Memory B cell (primary cell): Measurements from ENCODE around the gene KCNG4.

Source experiments
- ATAC-seq: fragments of 150-1000 bp; cut with Tn5 transposase; 2 replicates; pipeline ENCODE4 v1.10.0; 2021; ENCODE audit warnings: low read depth, mild to moderate bottlenecking, moderate library complexity
- DNase-seq, 2 donors: peaks; one replicate each; pipeline ENCODE4 v3.0.0; 2022; ENCODE audit warnings: low spot score in 2 of 2
- H3K27ac Mint-ChIP-seq: one replicate; pipeline ENCODE4 v1.8.0; 2022; ENCODE audit warnings: mild to moderate bottlenecking, moderate library complexity, mixed read lengths
- H3K27me3 Mint-ChIP-seq: one replicate; pipeline ENCODE4 v1.8.0; 2022; ENCODE audit warnings: mixed read lengths
- H3K36me3 Mint-ChIP-seq: one replicate; pipeline ENCODE4 v1.8.0; 2022; ENCODE audit warnings: mild to moderate bottlenecking, mixed read lengths
- H3K4me1 Mint-ChIP-seq: one replicate; pipeline ENCODE4 v1.8.0; 2022; ENCODE audit warnings: mixed read lengths
- H3K4me3 Mint-ChIP-seq: one replicate; pipeline ENCODE4 v1.8.0; 2022; ENCODE audit warnings: mild to moderate bottlenecking, moderate library complexity, mixed read lengths
- H3K9me3 Mint-ChIP-seq: one replicate; pipeline ENCODE4 v1.8.0; 2022; ENCODE audit warnings: mixed read lengths

The KCNG4 gene

DNA sequence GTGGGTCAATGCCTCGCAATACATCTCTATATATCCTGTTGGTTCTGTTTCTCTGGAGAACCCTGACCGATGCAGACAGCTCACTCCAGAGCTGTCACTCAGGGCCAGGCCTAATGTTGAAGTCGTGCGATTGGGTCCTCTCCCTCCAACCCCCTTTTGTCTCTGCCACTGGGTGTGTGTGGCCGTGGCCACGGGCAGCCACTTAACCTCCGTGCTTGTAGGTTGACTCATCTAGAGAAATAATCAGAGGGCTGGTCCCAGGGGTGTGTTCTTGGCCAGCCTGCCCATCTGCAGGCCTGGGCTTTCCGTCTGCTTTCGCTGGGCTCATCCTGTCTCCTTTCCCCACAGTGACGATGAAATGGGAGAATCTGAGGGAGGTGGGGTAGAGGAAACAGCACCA lies 41.4 kb downstream of the KCNG4 start:
- Mint-ChIP-seq H3K27ac (no peak overlapping the region), H3K4me3 (no peak overlapping the region)
- no peak for ATAC-seq

DNA sequence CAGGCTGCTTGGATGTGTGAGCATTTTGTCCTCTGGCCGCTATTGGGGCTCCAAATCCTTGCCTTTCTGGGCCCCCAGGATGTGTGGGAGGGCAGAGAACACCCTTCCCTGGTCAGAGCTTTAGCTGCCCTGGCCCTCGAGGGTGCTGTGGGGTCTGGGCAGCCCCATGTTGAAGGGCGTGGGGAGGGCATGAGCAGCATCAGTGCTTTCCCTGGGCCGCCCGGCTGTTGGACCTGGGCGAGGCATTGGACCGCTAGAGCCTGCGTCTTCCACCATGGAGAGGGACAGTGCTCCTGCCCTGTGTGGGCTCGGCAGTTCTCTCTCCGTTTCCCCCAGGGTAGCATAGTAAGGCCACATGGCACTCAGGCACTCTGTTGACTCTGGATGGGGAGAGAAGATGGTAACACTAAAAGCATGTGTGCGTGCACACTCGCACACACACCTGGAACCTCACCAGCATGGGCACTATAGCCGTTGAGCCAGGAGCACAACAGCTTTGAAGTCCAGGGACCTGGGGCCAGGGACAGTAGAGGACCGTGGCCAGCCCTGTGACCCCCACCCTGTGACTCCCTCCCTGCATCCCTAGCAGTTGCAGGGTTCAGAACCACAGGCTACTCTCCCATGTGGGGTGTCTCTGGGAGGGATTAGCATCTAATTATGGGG lies 42.2 kb downstream of the KCNG4 start:
- ATAC-seq (no peak), DNase-seq (no peak)
- Mint-ChIP-seq H3K27me3 (peaks cover 10% of the 10 kb centered on the region), H3K4me3 (no peak overlapping the region), H3K9me3 (no peaks in the 10 kb centered on the region), H3K36me3 (no peaks in the 10 kb centered on the region), H3K4me1 (peaks cover 7% of the 10 kb centered on the region), H3K27ac (no peak overlapping the region)

More for the DNA sequence above, 41.4 kb downstream of the KCNG4 start:
- Mint-ChIP-seq H3K9me3 (no peaks in the 10 kb centered on the region), H3K4me1 (peaks cover 7% of the 10 kb centered on the region), H3K27me3 (peaks cover 10% of the 10 kb centered on the region), H3K36me3 (no peaks in the 10 kb centered on the region)
- DNase-seq: no peak

DNA sequence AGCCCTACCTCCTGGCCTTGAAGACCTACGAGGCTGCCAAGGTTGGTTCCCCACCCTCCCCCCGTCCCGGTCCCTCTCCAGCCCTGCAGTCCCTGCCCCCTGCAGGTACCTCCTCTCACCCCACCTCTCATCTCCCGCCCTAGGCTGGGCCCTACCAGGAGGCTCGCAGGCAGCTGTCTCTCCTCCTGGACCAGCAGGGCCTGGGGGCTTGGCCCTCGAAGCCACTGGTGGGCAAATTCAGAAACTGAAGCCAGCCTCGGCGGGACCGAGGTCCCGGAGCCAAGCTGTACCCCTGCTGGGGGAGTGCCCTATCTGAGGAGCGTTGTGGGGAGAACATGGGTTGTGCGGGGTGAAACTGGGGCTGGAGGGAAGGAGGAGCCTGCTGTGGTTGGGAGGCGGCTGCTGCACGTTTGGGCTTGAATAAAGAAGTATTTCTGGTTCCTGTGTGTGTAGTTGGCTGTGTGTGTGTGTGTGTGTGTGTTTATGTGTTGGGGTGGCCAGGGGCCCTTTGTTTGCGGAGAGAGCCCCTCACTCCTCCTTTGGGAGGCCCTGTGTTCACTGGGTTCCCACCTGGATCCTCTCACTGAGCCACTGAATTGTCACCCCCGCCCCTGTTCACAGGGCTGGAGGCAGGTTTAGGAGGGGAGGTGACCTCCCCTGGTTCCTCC lies 43.0 kb downstream of the KCNG4 start:
- ATAC-seq (no peak), DNase-seq (no peak)
- Mint-ChIP-seq H3K9me3 (no peaks in the 10 kb centered on the region), H3K36me3 (no peaks in the 10 kb centered on the region), H3K4me3 (no peak overlapping the region), H3K27me3 (peaks cover 10% of the 10 kb centered on the region), H3K4me1 (peaks cover 7% of the 10 kb centered on the region), H3K27ac (no peak overlapping the region)

- ATAC-seq: no peak
- H3K27ac Mint-ChIP-seq: no peak overlapping the region
- H3K4me3 Mint-ChIP-seq: no peak overlapping the region
- no peaks in the 10 kb centered on the region for H3K9me3 Mint-ChIP-seq
- DNase-seq: no peak
- H3K36me3 Mint-ChIP-seq: no peaks in the 10 kb centered on the region
- peaks cover 7% of the 10 kb centered on the region for H3K4me1 Mint-ChIP-seq
- peaks cover 10% of the 10 kb centered on the region for H3K27me3 Mint-ChIP-seq
Observed at GRCh38 chr16:84196101-84196500, 43.7 kb downstream of the KCNG4 start.

GRCh38 chr16:84195201-84196093 lies 44.4 kb downstream of the KCNG4 start:
- ATAC-seq: no peak
- no peak overlapping the region for H3K27ac Mint-ChIP-seq

DNA sequence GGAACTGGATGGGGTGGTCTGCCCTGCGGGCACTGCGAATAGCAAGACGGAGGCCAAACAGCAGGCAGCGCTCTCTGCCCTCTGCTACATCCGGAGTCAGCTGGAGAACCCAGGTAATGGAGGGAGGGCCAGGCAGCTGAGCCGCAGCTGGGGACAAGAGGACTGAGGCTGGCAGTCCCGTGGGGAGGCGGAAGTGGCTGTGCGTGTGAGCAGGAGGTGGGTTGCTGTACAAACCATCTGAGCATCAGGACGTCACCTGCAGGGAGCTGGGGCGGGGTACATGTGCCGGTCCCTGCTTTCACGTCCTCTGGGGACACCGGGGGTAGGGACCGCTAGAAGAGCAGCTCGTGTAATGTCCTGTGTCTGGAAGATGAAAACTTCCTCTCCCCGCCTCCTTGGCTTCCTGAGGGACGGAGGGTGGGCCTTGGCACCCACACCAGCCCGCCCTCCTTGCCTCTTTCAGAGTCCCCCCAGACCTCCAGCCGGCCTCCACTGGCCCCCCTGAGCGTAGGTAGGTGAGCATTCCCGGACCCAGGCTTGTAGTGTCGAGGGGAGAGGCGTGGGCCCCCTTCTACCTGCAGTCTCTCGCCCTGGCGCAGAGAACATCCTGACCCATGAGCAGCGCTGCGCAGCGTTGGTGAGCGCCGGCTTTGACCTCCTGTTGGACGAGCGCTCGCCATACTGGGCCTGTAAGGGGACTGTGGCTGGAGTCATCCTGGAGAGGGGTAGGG lies 45.2 kb downstream of the KCNG4 start:
- DNase-seq (no peak), ATAC-seq (peak; percentile 70)
- Mint-ChIP-seq H3K27ac (peak overlapping the region; percentile 20), H3K9me3 (no peaks in the 10 kb centered on the region), H3K36me3 (no peaks in the 10 kb centered on the region), H3K4me1 (peaks cover 7% of the 10 kb centered on the region), H3K27me3 (peaks cover 10% of the 10 kb centered on the region), H3K4me3 (peak overlapping the region; percentile 68)

More at GRCh38 chr16:84195201-84196093, 44.4 kb downstream of the KCNG4 start:
- H3K9me3 Mint-ChIP-seq: no peaks in the 10 kb centered on the region
- DNase-seq: no peak
- no peaks in the 10 kb centered on the region for H3K36me3 Mint-ChIP-seq
- H3K27me3 Mint-ChIP-seq: peaks cover 10% of the 10 kb centered on the region
- H3K4me3 Mint-ChIP-seq: no peak overlapping the region
- peaks cover 7% of the 10 kb centered on the region for H3K4me1 Mint-ChIP-seq

GRCh38 chr16:84194018-84194417 lies 45.8 kb downstream of the KCNG4 start:
- peak overlapping the region; percentile 20 for H3K27ac Mint-ChIP-seq
- H3K9me3 Mint-ChIP-seq: no peaks in the 10 kb centered on the region
- ATAC-seq (no peak), DNase-seq (no peak)
- no peaks in the 10 kb centered on the region for H3K36me3 Mint-ChIP-seq
- peaks cover 8% of the 10 kb centered on the region for H3K27me3 Mint-ChIP-seq
- peak overlapping the region; percentile 68 for H3K4me3 Mint-ChIP-seq
- peaks cover 7% of the 10 kb centered on the region for H3K4me1 Mint-ChIP-seq

- Mint-ChIP-seq H3K9me3 (no peaks in the 10 kb centered on the region), H3K4me3 (no peak overlapping the region), H3K27ac (no peak overlapping the region), H3K4me1 (peaks cover 7% of the 10 kb centered on the region), H3K27me3 (peaks cover 7% of the 10 kb centered on the region), H3K36me3 (no peaks in the 10 kb centered on the region)
- no peak for DNase-seq
- no peak for ATAC-seq
Observed at GRCh38 chr16:84193480-84193879, 46.3 kb downstream of the KCNG4 start.

DNA sequence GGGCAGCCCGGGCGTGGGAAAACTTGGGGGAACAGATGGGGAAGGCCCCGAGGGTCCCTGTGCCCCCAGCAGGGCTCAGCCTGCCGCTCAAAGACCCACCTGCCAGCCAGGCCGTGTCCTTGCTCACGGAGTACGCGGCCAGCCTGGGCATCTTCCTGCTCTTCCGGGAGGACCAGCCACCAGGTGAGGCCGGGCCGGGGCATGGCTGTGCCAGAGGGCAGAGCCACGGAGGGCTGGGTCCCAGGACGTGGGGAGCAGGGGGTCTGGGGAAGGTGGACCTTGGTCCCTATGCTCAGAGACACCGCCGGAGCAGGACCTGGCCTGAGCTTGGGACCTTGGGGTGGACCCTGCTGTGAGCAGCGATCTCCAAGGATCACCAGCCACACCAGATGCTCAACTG lies 48.3 kb downstream of the KCNG4 start:
- Mint-ChIP-seq H3K27me3 (peaks cover 2% of the 10 kb centered on the region), H3K4me3 (no peak overlapping the region), H3K9me3 (no peaks in the 10 kb centered on the region), H3K36me3 (no peaks in the 10 kb centered on the region), H3K27ac (no peak overlapping the region), H3K4me1 (peaks cover 10% of the 10 kb centered on the region)
- ATAC-seq: no peak
- no peak for DNase-seq

GRCh38 chr16:84190731-84191388 lies 49.0 kb downstream of the KCNG4 start, which contains the start of gene ADAD2:
ADAD2 (plus strand) TSS chr16:84191157; CDS start chr16:84191231, 74 bp downstream.
- H3K27ac Mint-ChIP-seq: no peak within 1 kb of the TSS
- H3K4me1 Mint-ChIP-seq: peaks cover 10% of the 10 kb centered on the region
- no peaks in the 10 kb centered on the region for H3K9me3 Mint-ChIP-seq
- DNase-seq (no peak), ATAC-seq (no peak)
- no peak within 1 kb of the TSS for H3K4me3 Mint-ChIP-seq
- no peaks in the 10 kb centered on the region for H3K27me3 Mint-ChIP-seq
- no peaks in the 10 kb centered on the region for H3K36me3 Mint-ChIP-seq

- DNase-seq (peak; percentile 90 to 95), ATAC-seq (peak; percentile 98)
- H3K27me3 Mint-ChIP-seq: no peaks in the 10 kb centered on the region
- peak within 1 kb of the TSS; percentile 90 for H3K27ac Mint-ChIP-seq
- peak within 1 kb of the TSS; percentile 92 for H3K4me3 Mint-ChIP-seq
- H3K36me3 Mint-ChIP-seq: peaks cover 14% of the 10 kb centered on the region
- peaks cover 13% of the 10 kb centered on the region for H3K4me1 Mint-ChIP-seq
- no peaks in the 10 kb centered on the region for H3K9me3 Mint-ChIP-seq
Observed at GRCh38 chr16:84186685-84187437, 53.0 kb downstream of the KCNG4 start, which contains the start of gene TAF1C. TAF1C (minus strand) TSS chr16:84187057; CDS start chr16:84184988, 2,069 bp downstream.

GRCh38 chr16:84184775-84185174 lies 55.0 kb downstream of the KCNG4 start:
- DNase-seq: no peak
- Mint-ChIP-seq H3K27ac (no peak overlapping the region), H3K4me1 (peaks cover 13% of the 10 kb centered on the region), H3K4me3 (peak overlapping the region; percentile 92), H3K27me3 (no peaks in the 10 kb centered on the region), H3K36me3 (peaks cover 14% of the 10 kb centered on the region), H3K9me3 (no peaks in the 10 kb centered on the region)
- ATAC-seq: no peak
